GM18505 (cell line): ENCODE data around the gene TTC27.

Experiments used
- ATAC-seq: cut with Tn5 transposase; IDR thresholded peaks from one replicate; pipeline ENCODE4 v1.9.1; 2021; ENCODE audit not compliant: unreplicated experiment
- POLR2A ChIP-seq: IDR thresholded peaks from 4 replicates; pipeline ENCODE4 v1.6.1; 2011; ENCODE audit warnings: borderline replicate concordance; ENCODE audit not compliant: insufficient read depth, insufficient read length; ENCODE audit errors: extremely low read depth

Gene TTC27

GRCh38 chr2:32770360-32770759, 142.5 kb downstream of the TTC27 start:
- ATAC-seq = no peak
- no peak for TF ChIP-seq POLR2A

GRCh38 chr2:32772638-32773447, 145.0 kb downstream of the TTC27 start:
- ATAC-seq = no peak
- TF ChIP-seq POLR2A = no peak

GRCh38 chr2:32773448-32773808, 145.6 kb downstream of the TTC27 start:
- TF ChIP-seq POLR2A = no peak
- ATAC-seq = no peak

- no peak for TF ChIP-seq POLR2A
- ATAC-seq = no peak
Measured at GRCh38 chr2:32775954-32776353, 148.1 kb downstream of the TTC27 start.

- TF ChIP-seq POLR2A = no peak
- ATAC-seq = no peak
Measured at GRCh38 chr2:32777714-32778113, 149.9 kb downstream of the TTC27 start.

- no peak for TF ChIP-seq POLR2A
- no peak for ATAC-seq
Measured at GRCh38 chr2:32780961-32781360, 153.1 kb downstream of the TTC27 start.

GRCh38 chr2:32783469-32783868, 155.6 kb downstream of the TTC27 start:
- ATAC-seq = no peak
- no peak for TF ChIP-seq POLR2A

GRCh38 chr2:32783933-32784332, 156.1 kb downstream of the TTC27 start:
- TF ChIP-seq POLR2A = no peak
- ATAC-seq = no peak

- no peak for ATAC-seq
- no peak for TF ChIP-seq POLR2A
Measured at GRCh38 chr2:32787207-32787606, 159.4 kb downstream of the TTC27 start.

- no peak for ATAC-seq
- no peak for TF ChIP-seq POLR2A
Measured at GRCh38 chr2:32788114-32788513, 160.3 kb downstream of the TTC27 start.

GRCh38 chr2:32792416-32792815, 164.6 kb downstream of the TTC27 start:
- ATAC-seq = no peak
- TF ChIP-seq POLR2A = no peak

GRCh38 chr2:32798829-32799228, 171.0 kb downstream of the TTC27 start:
- no peak for TF ChIP-seq POLR2A
- no peak for ATAC-seq

- no peak for TF ChIP-seq POLR2A
- ATAC-seq = no peak
Measured at GRCh38 chr2:32801741-32802140, 173.9 kb downstream of the TTC27 start.

- no peak for TF ChIP-seq POLR2A
- no peak for ATAC-seq
Measured at GRCh38 chr2:32802877-32803276, 175.0 kb downstream of the TTC27 start.
